AG09309 (cell line): ENCODE measurements around the gene EIF5AL1.

Experiments used
- DNase-seq: peaks from one replicate; pipeline ENCODE4 v3.0.0-alpha.2; 2010; ENCODE audit warnings: low read depth
- H3K4me3 ChIP-seq: 2 replicates; pipeline ENCODE4 v1.5.1; 2011; ENCODE audit warnings: mild to moderate bottlenecking, low read depth, low read length, moderate library complexity; ENCODE audit not compliant: control insufficient read depth
- CTCF ChIP-seq: IDR thresholded peaks from 2 replicates; pipeline ENCODE4 v1.5.1; 2011; ENCODE audit warnings: mild to moderate bottlenecking, low read depth, low read length, inconsistent platforms; ENCODE audit not compliant: insufficient read depth, control insufficient read depth; ENCODE audit errors: missing control alignments

The EIF5AL1 gene

GRCh38 chr10:79476645-79477044 lies 35.7 kb upstream of the EIF5AL1 start:
- H3K4me3 ChIP-seq: no peak overlapping the region
- TF ChIP-seq CTCF: no peak

GRCh38 chr10:79477456-79477855 lies 34.9 kb upstream of the EIF5AL1 start:
- no peak for TF ChIP-seq CTCF
- DNase-seq: no peak
- H3K4me3 ChIP-seq: no peak overlapping the region

More at GRCh38 chr10:79476645-79477044, 35.7 kb upstream of the EIF5AL1 start:
- DNase-seq: no peak

GRCh38 chr10:79479283-79479909 lies 32.9 kb upstream of the EIF5AL1 start:
- no peak for DNase-seq
- H3K4me3 ChIP-seq: no peak overlapping the region
- TF ChIP-seq CTCF: no peak

GRCh38 chr10:79482304-79482703 lies 30.0 kb upstream of the EIF5AL1 start:
- no peak for TF ChIP-seq CTCF
- no peak overlapping the region for H3K4me3 ChIP-seq
- no peak for DNase-seq

GRCh38 chr10:79482741-79483140 lies 29.6 kb upstream of the EIF5AL1 start:
- no peak for TF ChIP-seq CTCF
- no peak for DNase-seq
- H3K4me3 ChIP-seq: no peak overlapping the region

- DNase-seq: no peak
- TF ChIP-seq CTCF: no peak
- H3K4me3 ChIP-seq: no peak overlapping the region
These were observed 29.0 kb upstream of the EIF5AL1 start for GRCh38 chr10:79483299-79483698.
